Fibroblast of skin of left biceps (primary cell): ENCODE measurements around the gene CCR6.

ENCODE experiments used
- DNase-seq, 2 experiments: peaks; one replicate each; pipeline ENCODE4 v3.0.0-alpha.2; 2013; ENCODE audit warnings: low read depth in 2 of 2

The CCR6 gene

DNA sequence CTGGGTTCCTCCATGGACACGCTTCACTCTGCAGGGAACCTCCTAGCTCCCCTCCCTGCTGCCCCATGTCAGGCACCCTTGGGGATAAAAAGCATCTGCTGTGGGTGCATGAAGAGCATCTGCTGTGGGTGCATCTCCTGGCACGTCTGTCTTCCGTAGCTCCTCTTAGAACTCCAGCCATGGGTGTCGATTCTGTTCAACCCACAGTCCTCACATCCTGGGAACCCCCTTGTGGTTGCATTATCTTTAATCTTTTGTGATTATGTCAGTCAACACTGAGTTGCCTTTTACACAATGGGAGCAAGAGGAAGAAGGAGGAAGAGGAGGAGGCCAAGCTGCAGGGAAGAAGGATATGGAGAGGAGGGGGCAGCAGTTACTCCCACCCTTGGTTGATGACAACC, 24.1 kb upstream of the CCR6 start:
- no peak for DNase-seq

DNA sequence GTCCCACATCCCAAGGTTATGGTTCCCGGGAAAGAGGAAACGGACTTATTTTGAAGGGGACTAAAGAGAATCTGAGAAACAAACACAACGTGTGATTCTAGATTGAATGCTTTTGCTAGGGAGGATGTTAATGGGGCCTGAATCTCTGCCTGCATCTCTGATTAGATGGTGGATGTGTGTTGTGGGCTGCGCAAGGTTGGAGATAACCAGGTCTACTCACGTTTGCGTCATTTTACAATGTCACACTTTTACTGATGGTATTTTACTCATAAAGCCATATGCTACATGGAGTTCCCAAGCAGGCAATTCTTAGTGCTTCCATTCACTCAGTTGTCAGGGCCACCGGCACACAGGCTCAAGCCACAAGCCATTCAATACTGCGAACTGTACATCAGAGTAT, 23.2 kb upstream of the CCR6 start:
- no peak for DNase-seq

GRCh38 chr6:167100241-167100674, 22.6 kb upstream of the CCR6 start:
- DNase-seq = no peak

DNA sequence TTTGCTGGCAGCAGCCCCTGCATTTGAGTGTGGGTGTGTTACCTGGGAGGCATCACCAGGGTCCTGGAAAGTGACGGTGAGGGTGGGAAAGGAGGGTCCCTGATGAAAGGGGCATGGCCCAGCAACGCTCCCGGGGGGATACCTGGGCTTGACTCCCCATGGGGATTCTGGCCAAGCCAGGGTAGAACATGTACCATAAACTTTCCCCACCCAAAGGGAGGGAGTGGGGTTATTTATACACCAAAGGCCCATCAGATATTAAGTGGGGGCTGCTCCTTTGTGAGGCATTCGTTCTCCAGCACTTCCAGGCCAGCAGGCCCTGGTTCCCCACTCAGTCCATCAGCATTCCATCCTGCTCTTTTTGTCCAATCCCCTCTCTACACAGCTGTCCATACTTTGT, 20.6 kb upstream of the CCR6 start:
- no peak for DNase-seq

- no peak for DNase-seq
Measured at GRCh38 chr6:167103041-167103891, 19.6 kb upstream of the CCR6 start.

GRCh38 chr6:167104388-167104787, 18.5 kb upstream of the CCR6 start:
- no peak for DNase-seq

- DNase-seq = no peak
Measured at GRCh38 chr6:167105060-167105459, 17.8 kb upstream of the CCR6 start.

DNA sequence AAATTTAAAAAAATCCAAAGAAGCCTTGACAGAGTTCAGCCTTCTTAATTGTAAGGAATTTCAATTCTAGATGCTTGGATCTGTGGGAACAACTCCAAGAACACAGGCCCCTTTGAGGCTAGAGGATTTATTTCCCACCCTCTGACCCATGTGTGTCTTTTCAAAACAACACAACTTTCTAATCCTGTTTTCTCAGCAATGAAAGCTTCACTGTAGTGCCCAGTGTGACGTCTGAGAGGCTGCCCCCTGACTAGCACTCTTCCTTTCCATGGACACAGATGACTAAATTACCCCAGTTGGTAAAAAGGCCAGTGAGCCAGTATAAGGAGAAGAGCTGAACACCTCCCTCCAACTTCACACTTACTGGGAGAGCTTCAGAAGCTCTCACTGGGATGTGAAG, 16.5 kb upstream of the CCR6 start:
- DNase-seq = no peak

DNA sequence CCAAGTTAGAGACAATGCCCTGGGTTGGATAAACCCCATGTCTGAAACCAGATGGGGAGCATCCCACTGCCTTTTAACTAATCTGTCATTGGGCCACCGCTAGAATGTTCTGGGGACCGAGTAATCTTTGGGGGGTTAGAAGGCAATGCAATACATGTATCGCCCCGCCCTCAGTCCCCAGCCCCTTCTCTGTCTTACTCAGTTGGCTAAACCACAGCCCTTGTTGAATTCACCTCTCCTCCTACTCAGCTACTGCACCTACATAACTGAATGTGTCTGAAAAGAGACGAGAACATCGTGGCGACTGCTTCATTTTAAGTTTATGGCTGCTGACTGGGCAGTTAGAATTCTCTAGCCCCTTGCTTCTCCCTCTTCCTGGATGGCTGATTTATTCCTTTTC, 15.1 kb upstream of the CCR6 start:
- DNase-seq = no peak

GRCh38 chr6:167108278-167108677, 14.6 kb upstream of the CCR6 start:
- no peak for DNase-seq

DNA sequence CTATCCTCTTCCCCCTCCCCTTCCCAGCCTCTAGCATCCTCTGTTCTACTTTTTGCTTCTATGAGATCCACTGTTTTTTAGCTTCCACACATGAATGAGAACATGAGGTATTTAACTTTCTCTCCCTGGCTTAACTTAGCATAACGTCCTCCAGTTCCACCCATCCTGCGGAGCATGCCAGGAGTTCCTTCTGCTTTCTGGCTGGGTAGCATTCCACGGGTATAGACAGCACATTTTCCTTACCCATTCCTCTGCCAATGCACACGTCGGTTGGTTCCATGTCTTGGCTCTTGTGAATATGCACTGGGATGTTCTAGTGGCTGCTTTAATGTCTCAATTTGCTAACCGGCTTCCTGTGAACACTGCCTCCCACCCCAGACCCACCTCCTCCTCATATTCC, 13.2 kb upstream of the CCR6 start:
- DNase-seq = no peak

DNA sequence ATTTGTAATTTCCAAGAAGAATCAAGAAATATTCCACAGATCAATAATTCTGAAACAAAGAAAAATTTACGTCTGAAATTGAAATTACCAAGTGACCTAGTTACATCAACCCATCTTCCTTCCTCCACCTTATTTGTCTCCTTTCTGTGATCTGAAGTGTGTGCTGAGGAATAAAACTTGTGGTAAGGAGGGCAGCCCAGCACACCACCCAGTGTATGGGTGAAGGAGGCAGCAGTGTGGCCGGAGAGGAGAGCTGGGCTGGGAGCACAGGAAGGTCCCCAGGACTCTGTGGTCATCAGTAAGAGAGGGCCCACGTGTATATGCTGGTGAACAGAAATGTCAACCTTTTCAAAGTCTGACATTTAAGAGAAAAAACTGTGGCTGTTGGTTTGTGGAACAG, 11.3 kb upstream of the CCR6 start:
- DNase-seq = no peak

- no peak for DNase-seq
Measured at GRCh38 chr6:167112421-167112820, 10.5 kb upstream of the CCR6 start.

GRCh38 chr6:167113047-167113754, 9.7 kb upstream of the CCR6 start:
- DNase-seq = no peak

GRCh38 chr6:167113935-167114910, 8.7 kb upstream of the CCR6 start:
- no peak for DNase-seq

DNA sequence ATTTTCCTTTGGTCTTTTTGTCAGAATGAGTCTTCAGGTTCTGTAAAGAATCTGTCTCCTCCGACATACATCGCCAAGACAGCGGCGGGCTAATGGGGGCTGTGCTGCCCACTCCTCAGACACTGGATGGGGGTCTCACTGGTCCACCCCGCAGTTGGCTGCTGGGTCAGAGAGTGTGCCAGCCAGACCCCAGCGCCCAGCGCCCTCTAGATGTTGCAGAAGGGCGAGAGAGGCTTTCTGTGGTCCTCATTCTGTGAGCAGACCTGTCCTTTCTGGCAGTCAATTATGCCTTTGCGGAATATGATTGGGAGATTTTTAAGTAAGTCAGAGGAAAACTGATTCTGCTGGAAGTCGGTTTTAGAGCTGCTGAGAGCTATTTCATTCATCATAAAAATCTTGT, 7.8 kb upstream of the CCR6 start:
- no peak for DNase-seq

DNA sequence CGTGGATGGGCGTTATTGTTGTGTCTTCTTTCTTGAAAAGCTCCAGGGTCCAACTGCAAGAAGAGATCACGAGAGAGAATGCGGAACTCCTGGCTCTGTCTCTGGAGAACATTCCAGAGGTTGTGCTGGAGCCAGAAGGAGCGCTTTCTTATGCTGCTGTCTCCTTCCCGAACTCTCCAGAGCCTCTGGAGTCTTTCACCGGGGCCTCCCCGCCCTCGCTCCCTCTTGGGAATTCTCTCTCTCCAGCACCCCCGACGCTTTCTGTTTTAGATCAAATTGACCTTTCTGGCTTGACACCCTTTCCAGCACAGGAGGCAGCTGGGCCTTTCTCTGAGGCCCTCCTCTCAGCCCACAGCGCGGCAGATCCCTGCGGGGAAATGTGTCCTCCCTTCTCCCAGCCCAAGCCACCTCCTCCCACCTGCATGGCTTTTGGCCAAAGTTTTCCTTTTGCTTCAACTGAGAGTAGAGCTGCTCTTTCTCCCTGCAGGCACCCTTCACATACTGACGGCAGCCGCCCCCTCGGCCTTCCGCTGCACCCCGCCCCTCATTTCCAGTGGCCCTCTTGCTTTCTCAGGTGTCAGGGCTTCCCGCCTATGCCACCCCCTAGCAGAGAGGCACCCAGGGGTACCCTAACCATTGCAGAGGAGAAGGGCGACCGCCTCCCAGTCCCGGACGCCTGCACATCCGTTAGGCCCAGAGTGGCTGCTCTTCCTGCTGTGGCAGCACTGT, 6.6 kb upstream of the CCR6 start:
- DNase-seq = no peak

DNA sequence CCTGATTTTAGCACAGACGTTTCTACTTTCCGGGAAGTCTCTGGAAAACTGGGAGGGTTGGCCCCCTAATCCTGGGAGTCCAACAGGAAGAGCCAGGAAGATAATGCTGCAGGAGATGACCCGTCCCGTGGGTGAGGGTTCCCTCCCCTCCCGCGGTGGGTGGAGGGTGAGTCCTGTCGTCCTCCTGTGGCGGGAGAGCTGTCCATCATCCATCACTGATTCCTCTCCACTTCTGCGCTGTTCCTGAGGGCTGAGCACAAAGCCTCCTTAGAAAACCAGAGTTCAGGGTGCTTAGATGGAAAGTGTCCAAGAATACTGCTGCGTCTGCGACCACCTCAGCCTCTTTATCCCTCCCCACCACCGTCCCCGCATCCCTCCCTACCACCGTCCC, 6.1 kb upstream of the CCR6 start:
- DNase-seq = no peak

GRCh38 chr6:167118006-167118405, 4.9 kb upstream of the CCR6 start:
- no peak for DNase-seq

- DNase-seq = no peak
Measured at GRCh38 chr6:167118839-167119238, 4.1 kb upstream of the CCR6 start.
